Measurements from ENCODE around the gene METTL27. TPM values are rescaled to one million over a fixed set of nuclear protein-coding genes. Genes with fewer than 3 reads are reported as not detected.

METTL27 gene
- total RNA-seq, 1 experiment from 2014 or later, result 4.3 TPM

DNA sequence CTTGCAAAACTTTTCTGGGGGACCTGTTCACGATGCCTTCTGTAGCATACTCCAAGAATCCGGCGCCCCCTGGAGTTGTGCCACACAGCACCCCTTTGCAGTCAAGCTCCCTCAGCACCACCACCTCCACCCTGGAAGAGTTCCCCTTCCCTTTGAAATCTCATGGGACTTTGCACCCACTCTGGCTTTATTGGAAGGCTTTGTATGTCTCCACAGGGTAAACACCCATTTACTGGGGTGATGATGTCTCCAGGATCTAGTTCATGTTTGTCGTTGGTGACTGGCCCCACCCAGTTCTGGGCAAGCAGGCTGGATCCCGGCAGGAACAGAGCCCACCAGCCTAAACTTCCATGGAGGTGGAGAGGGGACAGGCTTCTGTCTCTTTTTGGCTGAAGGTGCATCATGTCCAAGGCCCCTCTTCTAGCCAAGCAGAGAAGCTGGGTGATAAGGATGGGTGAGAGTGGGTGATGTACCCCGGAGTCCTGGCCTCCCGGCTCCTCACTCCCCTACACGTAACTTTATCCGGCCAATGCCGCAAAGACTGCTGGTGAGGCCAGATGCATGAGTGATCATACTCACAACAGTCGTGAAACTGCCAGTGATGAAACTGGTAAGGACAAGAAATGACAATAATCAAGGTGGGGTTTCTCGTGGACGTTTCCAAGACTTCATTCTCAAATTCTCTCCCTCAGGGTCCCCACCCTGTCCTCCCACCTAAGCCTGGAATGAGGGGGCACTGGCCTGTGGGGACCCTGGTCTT lies 12.2 kb downstream of the METTL27 start (continued):
- TF ChIP-seq ZNF416 (CRISPR knock-in tag; IDR thresholded peaks at IDR 0.05) (no peak), GRHL2 (CRISPR knock-in tag; IDR thresholded peaks at IDR 0.05; ENCODE audit: insufficient replicate concordance, severe bottlenecking) (no peak), NFATC4 (CRISPR knock-in tag; IDR thresholded peaks at IDR 0.05) (no peak), CREB1 (CRISPR knock-in tag; IDR thresholded peaks at IDR 0.05) (no peak)
- TF ChIP-seq, protein P1, sequence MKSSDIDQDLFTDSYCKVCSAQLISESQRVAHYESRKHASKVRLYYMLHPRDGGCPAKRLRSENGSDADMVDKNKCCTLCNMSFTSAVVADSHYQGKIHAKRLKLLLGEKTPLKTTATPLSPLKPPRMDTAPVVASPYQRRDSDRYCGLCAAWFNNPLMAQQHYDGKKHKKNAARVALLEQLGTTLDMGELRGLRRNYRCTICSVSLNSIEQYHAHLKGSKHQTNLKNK (CRISPR knock-in tag; IDR thresholded peaks at IDR 0.05), result no peak

DNA sequence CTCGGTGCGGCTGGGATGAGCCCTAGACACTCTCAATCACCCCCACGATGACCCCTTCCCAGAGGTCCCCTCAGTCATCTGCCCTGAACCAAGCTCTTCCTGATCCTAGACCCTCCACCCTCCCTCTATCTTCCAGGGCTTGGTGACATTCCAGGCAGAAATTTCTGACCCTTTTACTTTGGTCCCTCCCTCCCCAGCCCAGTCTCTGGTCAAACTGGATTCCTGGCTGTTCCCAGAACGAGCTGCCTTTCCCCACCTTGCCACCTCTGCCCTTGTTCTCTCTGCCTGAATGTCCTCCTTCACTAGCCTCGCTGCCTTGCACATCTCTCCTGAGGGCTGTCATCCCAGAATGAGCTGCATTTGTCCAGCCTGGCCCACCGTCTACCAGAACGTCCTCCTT lies 12.8 kb downstream of the METTL27 start:
- TF ChIP-seq CREB1 (CRISPR knock-in tag; IDR thresholded peaks at IDR 0.05) (no peak), NR2C2 (CRISPR knock-in tag; IDR thresholded peaks at IDR 0.05) (no peak), KAT7 (CRISPR knock-in tag; IDR thresholded peaks at IDR 0.05; ENCODE audit: borderline replicate concordance) (no peak), ZNF138 (CRISPR knock-in tag; conservative IDR thresholded peaks at IDR 0.05) (no peak), SOX15 (CRISPR knock-in tag; IDR thresholded peaks at IDR 0.05) (no peak), SP1 (CRISPR knock-in tag; conservative IDR thresholded peaks at IDR 0.05) (no peak), ELF4 (CRISPR knock-in tag; IDR thresholded peaks at IDR 0.05; ENCODE audit: low read depth) (no peak), CREM (CRISPR knock-in tag; IDR thresholded peaks at IDR 0.05) (no peak), ZNF423 (CRISPR knock-in tag; IDR thresholded peaks at IDR 0.05) (no peak), OVOL2 (CRISPR knock-in tag; IDR thresholded peaks at IDR 0.05; ENCODE audit: borderline replicate concordance) (no peak), NR1H2 (CRISPR knock-in tag; IDR thresholded peaks at IDR 0.05) (no peak), ATF3 (CRISPR knock-in tag; conservative IDR thresholded peaks at IDR 0.05) (no peak), E2F1 (CRISPR knock-in tag; IDR thresholded peaks at IDR 0.05) (no peak)
- TF ChIP-seq, protein P2, sequence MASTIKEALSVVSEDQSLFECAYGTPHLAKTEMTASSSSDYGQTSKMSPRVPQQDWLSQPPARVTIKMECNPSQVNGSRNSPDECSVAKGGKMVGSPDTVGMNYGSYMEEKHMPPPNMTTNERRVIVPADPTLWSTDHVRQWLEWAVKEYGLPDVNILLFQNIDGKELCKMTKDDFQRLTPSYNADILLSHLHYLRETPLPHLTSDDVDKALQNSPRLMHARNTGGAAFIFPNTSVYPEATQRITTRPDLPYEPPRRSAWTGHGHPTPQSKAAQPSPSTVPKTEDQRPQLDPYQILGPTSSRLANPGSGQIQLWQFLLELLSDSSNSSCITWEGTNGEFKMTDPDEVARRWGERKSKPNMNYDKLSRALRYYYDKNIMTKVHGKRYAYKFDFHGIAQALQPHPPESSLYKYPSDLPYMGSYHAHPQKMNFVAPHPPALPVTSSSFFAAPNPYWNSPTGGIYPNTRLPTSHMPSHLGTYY (CRISPR knock-in tag; IDR thresholded peaks at IDR 0.05), result no peak
- TF ChIP-seq, protein P3, sequence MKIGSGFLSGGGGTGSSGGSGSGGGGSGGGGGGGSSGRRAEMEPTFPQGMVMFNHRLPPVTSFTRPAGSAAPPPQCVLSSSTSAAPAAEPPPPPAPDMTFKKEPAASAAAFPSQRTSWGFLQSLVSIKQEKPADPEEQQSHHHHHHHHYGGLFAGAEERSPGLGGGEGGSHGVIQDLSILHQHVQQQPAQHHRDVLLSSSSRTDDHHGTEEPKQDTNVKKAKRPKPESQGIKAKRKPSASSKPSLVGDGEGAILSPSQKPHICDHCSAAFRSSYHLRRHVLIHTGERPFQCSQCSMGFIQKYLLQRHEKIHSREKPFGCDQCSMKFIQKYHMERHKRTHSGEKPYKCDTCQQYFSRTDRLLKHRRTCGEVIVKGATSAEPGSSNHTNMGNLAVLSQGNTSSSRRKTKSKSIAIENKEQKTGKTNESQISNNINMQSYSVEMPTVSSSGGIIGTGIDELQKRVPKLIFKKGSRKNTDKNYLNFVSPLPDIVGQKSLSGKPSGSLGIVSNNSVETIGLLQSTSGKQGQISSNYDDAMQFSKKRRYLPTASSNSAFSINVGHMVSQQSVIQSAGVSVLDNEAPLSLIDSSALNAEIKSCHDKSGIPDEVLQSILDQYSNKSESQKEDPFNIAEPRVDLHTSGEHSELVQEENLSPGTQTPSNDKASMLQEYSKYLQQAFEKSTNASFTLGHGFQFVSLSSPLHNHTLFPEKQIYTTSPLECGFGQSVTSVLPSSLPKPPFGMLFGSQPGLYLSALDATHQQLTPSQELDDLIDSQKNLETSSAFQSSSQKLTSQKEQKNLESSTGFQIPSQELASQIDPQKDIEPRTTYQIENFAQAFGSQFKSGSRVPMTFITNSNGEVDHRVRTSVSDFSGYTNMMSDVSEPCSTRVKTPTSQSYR (CRISPR knock-in tag; IDR thresholded peaks at IDR 0.05), result no peak
- TF ChIP-seq, protein P4, sequence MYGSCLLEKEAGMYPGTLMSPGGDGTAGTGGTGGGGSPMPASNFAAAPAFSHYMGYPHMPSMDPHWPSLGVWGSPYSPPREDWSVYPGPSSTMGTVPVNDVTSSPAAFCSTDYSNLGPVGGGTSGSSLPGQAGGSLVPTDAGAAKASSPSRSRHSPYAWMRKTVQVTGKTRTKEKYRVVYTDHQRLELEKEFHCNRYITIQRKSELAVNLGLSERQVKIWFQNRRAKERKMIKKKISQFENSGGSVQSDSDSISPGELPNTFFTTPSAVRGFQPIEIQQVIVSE (CRISPR knock-in tag; IDR thresholded peaks at IDR 0.05; ENCODE audit: borderline replicate concordance), result no peak
- TF ChIP-seq, protein P5, sequence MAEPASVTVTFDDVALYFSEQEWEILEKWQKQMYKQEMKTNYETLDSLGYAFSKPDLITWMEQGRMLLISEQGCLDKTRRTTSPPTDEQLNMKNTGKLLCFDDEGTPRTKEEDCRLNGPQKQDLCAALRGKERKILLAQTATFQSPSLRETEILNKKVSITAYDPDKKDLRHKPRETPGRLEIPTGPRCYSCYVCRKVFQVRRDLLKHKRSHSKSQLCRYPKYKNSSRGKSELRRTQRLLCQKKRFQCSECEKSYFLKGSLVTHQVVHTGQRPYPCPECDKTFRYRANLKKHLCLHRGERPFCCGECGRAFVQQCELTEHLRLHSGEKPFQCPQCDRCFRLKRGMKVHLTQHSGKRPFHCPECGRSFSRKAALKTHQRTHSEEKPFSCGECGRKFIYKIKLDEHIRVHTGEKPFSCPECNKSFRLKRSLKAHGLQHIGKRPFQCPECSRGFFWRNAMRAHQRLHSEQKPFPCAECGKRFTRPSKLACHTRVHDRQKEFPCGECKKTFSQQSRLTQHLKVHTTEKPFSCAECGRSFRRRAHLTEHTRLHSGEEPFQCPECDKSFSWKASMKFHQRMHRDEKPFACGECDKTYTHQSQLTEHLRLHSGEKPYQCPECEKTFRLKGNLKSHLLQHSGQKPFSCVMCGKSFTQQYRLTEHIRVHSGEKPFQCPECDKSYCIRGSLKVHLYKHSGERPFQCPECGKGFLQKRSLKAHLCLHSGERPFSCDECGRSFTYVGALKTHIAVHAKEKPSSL (CRISPR knock-in tag; conservative IDR thresholded peaks at IDR 0.05), result no peak
- TF ChIP-seq, protein P1 (CRISPR knock-in tag; IDR thresholded peaks at IDR 0.05), result no peak
- TF ChIP-seq, protein P6, sequence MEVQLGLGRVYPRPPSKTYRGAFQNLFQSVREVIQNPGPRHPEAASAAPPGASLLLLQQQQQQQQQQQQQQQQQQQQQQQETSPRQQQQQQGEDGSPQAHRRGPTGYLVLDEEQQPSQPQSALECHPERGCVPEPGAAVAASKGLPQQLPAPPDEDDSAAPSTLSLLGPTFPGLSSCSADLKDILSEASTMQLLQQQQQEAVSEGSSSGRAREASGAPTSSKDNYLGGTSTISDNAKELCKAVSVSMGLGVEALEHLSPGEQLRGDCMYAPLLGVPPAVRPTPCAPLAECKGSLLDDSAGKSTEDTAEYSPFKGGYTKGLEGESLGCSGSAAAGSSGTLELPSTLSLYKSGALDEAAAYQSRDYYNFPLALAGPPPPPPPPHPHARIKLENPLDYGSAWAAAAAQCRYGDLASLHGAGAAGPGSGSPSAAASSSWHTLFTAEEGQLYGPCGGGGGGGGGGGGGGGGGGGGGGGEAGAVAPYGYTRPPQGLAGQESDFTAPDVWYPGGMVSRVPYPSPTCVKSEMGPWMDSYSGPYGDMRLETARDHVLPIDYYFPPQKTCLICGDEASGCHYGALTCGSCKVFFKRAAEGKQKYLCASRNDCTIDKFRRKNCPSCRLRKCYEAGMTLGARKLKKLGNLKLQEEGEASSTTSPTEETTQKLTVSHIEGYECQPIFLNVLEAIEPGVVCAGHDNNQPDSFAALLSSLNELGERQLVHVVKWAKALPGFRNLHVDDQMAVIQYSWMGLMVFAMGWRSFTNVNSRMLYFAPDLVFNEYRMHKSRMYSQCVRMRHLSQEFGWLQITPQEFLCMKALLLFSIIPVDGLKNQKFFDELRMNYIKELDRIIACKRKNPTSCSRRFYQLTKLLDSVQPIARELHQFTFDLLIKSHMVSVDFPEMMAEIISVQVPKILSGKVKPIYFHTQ (CRISPR knock-in tag; IDR thresholded peaks at IDR 0.05), result no peak
- Mint-ChIP-seq H3K4me1 (peaks cover 75% of the 10 kb centered on the region), H3K27ac (peak overlapping the region; percentile 99), H3K36me3 (peaks cover 5% of the 10 kb centered on the region), H3K4me3 (peak overlapping the region; percentile 74), H3K27me3 (ENCODE audit: low read depth) (peaks cover 2% of the 10 kb centered on the region), H3K9me3 (no peaks in the 10 kb centered on the region)
- ChIA-PET CTCF (interaction anchor here (0.7 to 7.9 kb wide), 7 partner anchors 12 to 215 kb away, joined by 3 to 68 read pairs (median 4); partner anchors contain the start of genes ABHD11, METTL27 and MLXIPL), POLR2A (interaction anchor here (0.8 to 5.7 kb wide), 4 partner anchors 11 to 89 kb away, joined by 3 to 91 read pairs (median 9); partner anchors contain the start of genes ABHD11 and METTL27)
- ATAC-seq (no peak), DNase-seq (ENCODE audit: low spot score) (no peak)

All from WTC11 (cell line).